ENCODE results near the gene TMEM63A. TPM values are rescaled to one million over a fixed set of nuclear protein-coding genes. Genes with fewer than 3 reads are reported as not detected.

Gene TMEM63A
- total RNA-seq, 1 donor from 2014 or later: 33.5 TPM

DNA sequence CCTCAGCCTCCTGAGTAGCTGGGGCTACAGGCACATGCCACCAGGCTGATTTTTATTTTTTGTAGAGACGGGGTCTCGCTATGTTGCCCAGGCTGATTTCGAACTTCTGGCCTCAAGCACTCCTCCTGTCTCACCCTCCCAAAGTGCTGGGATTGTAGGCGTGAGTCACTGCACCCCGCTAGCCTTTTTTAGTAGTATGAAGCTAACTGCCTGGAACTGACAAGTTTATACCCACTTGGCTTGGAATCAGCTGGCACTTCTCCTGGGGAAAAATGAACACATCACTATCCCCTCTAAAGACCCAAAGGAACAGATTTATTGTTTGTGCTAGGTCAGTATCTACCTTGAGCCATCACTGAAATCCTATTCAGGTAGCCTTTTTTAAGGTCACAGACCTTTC lies 19.0 kb downstream of the TMEM63A start:
- no peak for DNase-seq (ENCODE audit: low spot score)
- Mint-ChIP-seq H3K9me3 (no peaks in the 10 kb centered on the region), H3K4me1 (ENCODE audit: low read depth) (peaks cover 24% of the 10 kb centered on the region), H3K36me3 (ENCODE audit: low read depth) (peaks cover 56% of the 10 kb centered on the region), H3K27ac (no peak overlapping the region), H3K27me3 (ENCODE audit: low read depth) (no peaks in the 10 kb centered on the region), H3K4me3 (ENCODE audit: low read depth) (no peak overlapping the region)
- intact Hi-C loops (cut with micrococcal nuclease): no loop called here

DNA sequence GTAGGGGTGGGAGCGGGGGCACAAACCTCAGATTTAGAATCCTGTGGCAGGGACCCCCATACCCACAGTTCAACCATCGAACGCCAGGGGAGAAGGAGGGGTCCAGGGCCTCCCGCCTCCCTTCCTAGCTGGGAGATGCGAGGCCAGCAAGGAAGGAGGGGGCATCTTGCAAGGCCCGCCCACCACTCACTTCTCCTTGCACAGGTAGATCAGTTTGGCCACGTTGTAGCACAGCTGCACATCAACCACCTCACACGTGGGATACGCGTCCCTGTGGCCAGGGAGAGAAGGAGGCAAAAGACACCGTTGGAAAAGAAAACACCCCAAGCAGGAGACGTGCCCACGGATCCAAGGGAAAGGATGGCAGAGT lies 19.6 kb downstream of the TMEM63A start:
- H3K27me3 Mint-ChIP-seq (ENCODE audit: low read depth): no peaks in the 10 kb centered on the region
- no peak overlapping the region for H3K27ac Mint-ChIP-seq
- peaks cover 54% of the 10 kb centered on the region for H3K36me3 Mint-ChIP-seq (ENCODE audit: low read depth)
- no peak for DNase-seq (ENCODE audit: low spot score)
- no peak overlapping the region for H3K4me3 Mint-ChIP-seq (ENCODE audit: low read depth)
- no peaks in the 10 kb centered on the region for H3K9me3 Mint-ChIP-seq
- intact Hi-C loops (cut with micrococcal nuclease): no loop called here
- peaks cover 21% of the 10 kb centered on the region for H3K4me1 Mint-ChIP-seq (ENCODE audit: low read depth)

GRCh38 chr1:225861834-225862580 lies 20.2 kb downstream of the TMEM63A start:
- no peak overlapping the region for H3K27ac Mint-ChIP-seq

GRCh38 chr1:225860876-225861441 lies 21.2 kb downstream of the TMEM63A start:
- intact Hi-C loops (cut with micrococcal nuclease): no loop called here
- Mint-ChIP-seq H3K4me1 (ENCODE audit: low read depth) (peaks cover 9% of the 10 kb centered on the region), H3K4me3 (ENCODE audit: low read depth) (no peak overlapping the region), H3K9me3 (no peaks in the 10 kb centered on the region), H3K27ac (no peak overlapping the region), H3K36me3 (ENCODE audit: low read depth) (peaks cover 42% of the 10 kb centered on the region), H3K27me3 (ENCODE audit: low read depth) (no peaks in the 10 kb centered on the region)
- DNase-seq (ENCODE audit: low spot score): no peak

More at GRCh38 chr1:225861834-225862580, 20.2 kb downstream of the TMEM63A start:
- Mint-ChIP-seq H3K27me3 (ENCODE audit: low read depth) (no peaks in the 10 kb centered on the region), H3K9me3 (no peaks in the 10 kb centered on the region), H3K36me3 (ENCODE audit: low read depth) (peaks cover 50% of the 10 kb centered on the region), H3K4me3 (ENCODE audit: low read depth) (no peak overlapping the region), H3K4me1 (ENCODE audit: low read depth) (peaks cover 19% of the 10 kb centered on the region)
- DNase-seq (ENCODE audit: low spot score): no peak
- intact Hi-C loops (cut with micrococcal nuclease): no loop called here

DNA sequence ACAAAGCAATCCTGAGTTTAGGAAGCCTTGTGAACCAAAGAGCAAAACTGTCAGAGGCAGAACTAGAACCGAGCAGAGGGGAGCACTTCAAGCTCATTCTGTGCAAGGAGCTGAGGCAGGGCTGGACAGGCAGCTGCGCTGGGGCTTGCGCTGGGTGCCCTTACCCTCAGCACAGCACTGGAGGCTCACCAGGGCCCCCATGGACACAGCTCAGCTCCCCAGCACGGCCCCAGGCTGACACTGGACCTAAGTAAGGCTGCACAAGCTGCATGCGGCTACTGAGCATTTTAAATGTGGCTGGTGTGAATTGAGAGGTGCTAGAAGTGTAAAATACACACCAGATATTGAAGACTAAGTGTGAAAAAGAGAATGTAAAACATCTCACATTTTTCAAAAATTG lies 22.1 kb downstream of the TMEM63A start:
- peaks cover 39% of the 10 kb centered on the region for H3K36me3 Mint-ChIP-seq (ENCODE audit: low read depth)
- no peaks in the 10 kb centered on the region for H3K27me3 Mint-ChIP-seq (ENCODE audit: low read depth)
- intact Hi-C loops (cut with micrococcal nuclease): no loop called here
- no peaks in the 10 kb centered on the region for H3K9me3 Mint-ChIP-seq
- DNase-seq (ENCODE audit: low spot score): no peak
- no peak overlapping the region for H3K4me3 Mint-ChIP-seq (ENCODE audit: low read depth)
- H3K27ac Mint-ChIP-seq: no peak overlapping the region
- H3K4me1 Mint-ChIP-seq (ENCODE audit: low read depth): peaks cover 3% of the 10 kb centered on the region

DNA sequence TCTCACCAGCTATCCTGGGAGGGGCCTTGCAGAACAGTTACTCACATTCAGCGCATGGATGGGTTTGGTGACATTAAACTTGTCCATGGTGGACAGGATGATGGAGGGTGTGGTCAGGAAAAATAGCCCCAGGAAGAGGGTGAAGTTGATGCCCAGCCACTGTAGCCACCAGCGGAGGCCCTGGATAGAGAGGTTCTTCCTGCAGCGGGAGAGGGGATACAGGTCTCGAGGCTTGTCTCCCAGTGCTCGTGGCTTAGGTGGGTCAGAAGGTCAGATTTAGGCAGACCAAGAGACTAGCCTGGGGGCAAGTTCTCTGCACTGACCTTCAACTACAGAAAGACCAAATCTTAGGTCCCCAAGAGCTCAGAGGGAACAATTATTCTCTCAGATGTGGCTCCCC lies 23.0 kb downstream of the TMEM63A start:
- H3K4me3 Mint-ChIP-seq (ENCODE audit: low read depth): no peak overlapping the region
- H3K36me3 Mint-ChIP-seq (ENCODE audit: low read depth): peaks cover 40% of the 10 kb centered on the region
- intact Hi-C loops (cut with micrococcal nuclease): no loop called here
- no peaks in the 10 kb centered on the region for H3K9me3 Mint-ChIP-seq
- no peaks in the 10 kb centered on the region for H3K27me3 Mint-ChIP-seq (ENCODE audit: low read depth)
- no peak overlapping the region for H3K27ac Mint-ChIP-seq
- DNase-seq (ENCODE audit: low spot score): no peak
- H3K4me1 Mint-ChIP-seq (ENCODE audit: low read depth): peaks cover 2% of the 10 kb centered on the region

DNA sequence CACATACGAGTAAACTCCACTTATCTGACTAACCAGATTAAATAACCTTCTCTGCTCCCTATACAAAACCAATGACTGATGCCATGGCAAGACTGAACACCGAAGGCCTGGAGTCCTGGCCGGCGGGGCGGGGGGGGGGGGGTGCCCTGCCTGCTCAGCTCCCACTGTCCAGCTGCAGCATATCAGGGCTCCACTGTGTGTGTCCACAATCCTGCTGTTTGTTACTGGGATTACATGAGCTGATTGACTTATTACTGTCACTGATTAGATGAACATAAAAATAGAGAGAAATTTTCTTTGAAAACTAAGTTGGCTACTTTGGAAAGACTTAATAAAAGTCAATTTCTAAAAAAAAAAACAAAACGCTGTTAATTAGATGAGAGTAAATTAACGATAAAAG lies 24.9 kb downstream of the TMEM63A start:
- no peak for DNase-seq (ENCODE audit: low spot score)
- no peak overlapping the region for H3K27ac Mint-ChIP-seq
- H3K4me3 Mint-ChIP-seq (ENCODE audit: low read depth): no peak overlapping the region
- no peaks in the 10 kb centered on the region for H3K27me3 Mint-ChIP-seq (ENCODE audit: low read depth)
- no peaks in the 10 kb centered on the region for H3K9me3 Mint-ChIP-seq
- peaks cover 43% of the 10 kb centered on the region for H3K36me3 Mint-ChIP-seq (ENCODE audit: low read depth)
- intact Hi-C loops (cut with micrococcal nuclease): no loop called here
- H3K4me1 Mint-ChIP-seq (ENCODE audit: low read depth): no peaks in the 10 kb centered on the region

DNA sequence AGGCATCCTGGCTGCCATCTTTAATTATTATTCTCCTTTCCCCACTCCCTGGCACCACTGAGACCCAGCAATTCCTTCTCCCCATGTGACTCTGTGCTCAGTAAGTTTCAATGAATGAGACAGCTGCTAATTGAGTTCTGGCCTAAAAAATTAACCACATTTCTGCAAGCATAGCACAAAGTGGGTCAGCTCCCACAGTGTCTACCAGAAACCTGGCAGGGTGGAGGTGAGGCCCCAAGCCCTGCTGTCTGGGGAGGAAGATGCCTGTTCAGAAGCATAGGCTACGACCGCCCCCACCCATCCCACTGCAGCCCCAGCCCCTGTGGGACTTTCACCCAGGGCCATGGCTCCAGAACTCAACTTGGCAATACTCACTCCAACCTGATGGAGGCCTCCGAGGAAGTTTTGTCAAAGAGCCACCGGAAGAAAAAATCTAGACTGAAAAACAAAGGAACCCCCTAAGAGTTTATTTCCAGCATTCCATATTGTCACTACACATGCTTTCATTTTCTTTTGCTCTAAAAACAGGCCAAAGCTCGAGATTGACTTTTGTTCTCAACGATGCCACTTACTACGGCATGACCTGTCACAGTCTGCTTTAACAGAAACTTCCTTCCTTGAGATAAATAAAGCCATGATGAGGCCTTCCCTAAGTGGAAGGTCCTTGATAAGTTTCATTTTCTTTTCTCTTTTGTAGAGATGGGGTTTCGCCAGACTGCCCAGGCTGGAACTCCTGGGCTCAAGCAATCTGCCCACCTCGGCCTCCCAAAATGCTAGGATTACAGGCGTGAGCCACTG lies 26.5 kb downstream of the TMEM63A start:
- Mint-ChIP-seq H3K36me3 (ENCODE audit: low read depth) (peaks cover 48% of the 10 kb centered on the region), H3K27me3 (ENCODE audit: low read depth) (no peaks in the 10 kb centered on the region), H3K9me3 (no peaks in the 10 kb centered on the region), H3K4me3 (ENCODE audit: low read depth) (no peak overlapping the region), H3K27ac (no peak overlapping the region), H3K4me1 (ENCODE audit: low read depth) (peaks cover 4% of the 10 kb centered on the region)
- intact Hi-C loops (cut with micrococcal nuclease): no loop called here
- DNase-seq (ENCODE audit: low spot score): no peak

DNA sequence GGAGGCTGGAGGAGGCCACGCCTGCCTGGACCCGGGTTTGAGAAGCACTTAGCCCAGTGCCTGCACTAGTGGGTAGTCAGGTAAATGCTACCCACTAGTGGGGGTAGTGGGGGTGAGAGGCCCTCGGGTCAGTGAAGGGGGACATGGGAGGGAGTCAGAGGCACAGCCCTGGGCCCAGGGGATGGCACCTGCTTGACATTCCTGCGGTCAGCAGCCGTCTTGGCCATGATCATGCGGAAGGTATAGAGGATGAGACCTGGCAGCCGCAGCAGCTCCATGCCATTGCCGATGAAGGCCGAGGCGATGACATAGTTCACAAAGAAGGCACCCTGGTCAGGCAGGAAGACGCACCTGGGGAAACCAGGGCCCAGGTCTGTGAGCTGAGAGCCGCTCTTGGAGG lies 28.7 kb downstream of the TMEM63A start:
- Mint-ChIP-seq H3K36me3 (ENCODE audit: low read depth) (peaks cover 49% of the 10 kb centered on the region), H3K4me3 (ENCODE audit: low read depth) (no peak overlapping the region)

DNA sequence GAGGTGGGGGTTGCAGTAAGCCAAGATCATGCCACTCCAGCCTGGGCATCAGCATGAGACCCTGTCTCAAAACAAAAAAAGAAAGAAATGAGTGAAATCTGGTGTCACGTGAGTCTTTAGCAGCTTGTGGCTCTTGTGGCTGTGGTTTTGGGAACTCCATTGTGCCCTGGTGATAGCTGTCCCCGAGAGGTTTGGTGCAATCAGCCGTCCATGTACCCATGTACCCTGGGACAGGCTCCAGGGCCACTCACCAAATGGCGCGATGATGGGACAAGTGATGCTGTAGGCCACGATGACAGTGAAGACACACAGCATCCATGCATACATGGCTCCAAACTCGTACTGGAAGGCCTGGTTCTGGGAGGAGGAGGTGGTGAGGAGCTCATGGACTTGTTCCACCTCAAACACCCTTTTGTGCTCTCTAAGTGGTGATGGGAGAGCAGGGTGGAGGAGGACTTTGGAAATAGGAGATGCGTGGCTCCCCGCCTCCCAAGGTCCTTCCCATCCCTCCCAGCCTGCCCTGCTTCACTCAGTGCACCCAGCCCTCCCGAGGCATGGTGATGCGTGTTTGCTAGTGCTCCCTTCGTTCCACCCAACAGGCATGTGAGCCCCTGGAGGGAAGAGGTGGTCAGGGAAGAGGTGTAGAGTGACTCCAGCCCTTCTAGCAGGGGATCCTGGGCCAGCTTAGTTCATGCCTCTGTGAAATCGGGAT lies 29.6 kb downstream of the TMEM63A start:
- Mint-ChIP-seq H3K27me3 (ENCODE audit: low read depth) (no peaks in the 10 kb centered on the region), H3K27ac (no peak overlapping the region), H3K9me3 (no peaks in the 10 kb centered on the region), H3K4me1 (ENCODE audit: low read depth) (peaks cover 15% of the 10 kb centered on the region), H3K4me3 (ENCODE audit: low read depth) (no peak overlapping the region), H3K36me3 (ENCODE audit: low read depth) (peaks cover 50% of the 10 kb centered on the region)
- DNase-seq (ENCODE audit: low spot score): no peak
- intact Hi-C loops (cut with micrococcal nuclease): no loop called here

More for the DNA sequence above, 28.7 kb downstream of the TMEM63A start:
- Mint-ChIP-seq H3K27ac (no peak overlapping the region), H3K9me3 (no peaks in the 10 kb centered on the region), H3K4me1 (ENCODE audit: low read depth) (peaks cover 9% of the 10 kb centered on the region), H3K27me3 (ENCODE audit: low read depth) (no peaks in the 10 kb centered on the region)
- DNase-seq (ENCODE audit: low spot score): no peak
- intact Hi-C loops (cut with micrococcal nuclease): no loop called here

- peaks cover 15% of the 10 kb centered on the region for H3K4me1 Mint-ChIP-seq (ENCODE audit: low read depth)
- H3K9me3 Mint-ChIP-seq: no peaks in the 10 kb centered on the region
- no peaks in the 10 kb centered on the region for H3K27me3 Mint-ChIP-seq (ENCODE audit: low read depth)
- no peak for DNase-seq (ENCODE audit: low spot score)
- intact Hi-C loops (cut with micrococcal nuclease): no loop called here
- no peak overlapping the region for H3K27ac Mint-ChIP-seq
- H3K36me3 Mint-ChIP-seq (ENCODE audit: low read depth): peaks cover 50% of the 10 kb centered on the region
- no peak overlapping the region for H3K4me3 Mint-ChIP-seq (ENCODE audit: low read depth)
Observed at GRCh38 chr1:225851805-225852204, 30.4 kb downstream of the TMEM63A start.

DNA sequence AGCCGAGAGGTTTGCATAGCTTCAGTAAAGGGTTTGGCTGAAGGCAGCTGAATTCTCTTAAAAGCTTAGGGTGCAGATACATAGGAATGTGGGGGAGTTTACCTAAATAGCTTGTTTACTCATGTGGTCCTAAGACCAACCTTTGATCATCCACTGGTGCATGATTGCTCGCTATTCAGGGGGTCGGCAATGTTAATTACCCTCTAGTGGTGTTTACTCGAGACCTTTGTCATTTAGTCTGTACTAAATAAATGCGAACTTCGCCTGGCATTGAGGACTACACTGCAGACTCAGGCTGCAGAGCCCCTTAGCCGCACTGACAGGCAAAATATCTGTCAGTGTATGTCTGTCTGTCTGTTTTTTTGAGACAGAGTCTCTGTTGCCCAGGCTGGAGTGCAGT lies 31.8 kb downstream of the TMEM63A start:
- H3K9me3 Mint-ChIP-seq: no peaks in the 10 kb centered on the region
- H3K27me3 Mint-ChIP-seq (ENCODE audit: low read depth): no peaks in the 10 kb centered on the region
- no peak for DNase-seq (ENCODE audit: low spot score)
- no peak overlapping the region for H3K27ac Mint-ChIP-seq
- peaks cover 15% of the 10 kb centered on the region for H3K4me1 Mint-ChIP-seq (ENCODE audit: low read depth)
- intact Hi-C loops (cut with micrococcal nuclease): no loop called here
- peaks cover 47% of the 10 kb centered on the region for H3K36me3 Mint-ChIP-seq (ENCODE audit: low read depth)
- no peak overlapping the region for H3K4me3 Mint-ChIP-seq (ENCODE audit: low read depth)

All from activated T-helper 2 cell treated with anti-CD3 and anti-CD28 coated beads, Interferon-gamma antibody, Interleukin-2, Interleukin-4, amounts not matched to agents 10 μg/mL and 5 μg/mL and 100 μg/mL, durations not matched to agents 14 hours and 24 hours and 36 hours (primary cell).